ENCODE measurements around the gene DAPK1. TPM values are rescaled to one million over a fixed set of nuclear protein-coding genes. Genes with fewer than 3 reads are reported as not detected.

DAPK1 gene
- polyA plus RNA-seq, 1 of the 3 experiments (the other 2 are of a cell fraction): 0.61 TPM

DNA sequence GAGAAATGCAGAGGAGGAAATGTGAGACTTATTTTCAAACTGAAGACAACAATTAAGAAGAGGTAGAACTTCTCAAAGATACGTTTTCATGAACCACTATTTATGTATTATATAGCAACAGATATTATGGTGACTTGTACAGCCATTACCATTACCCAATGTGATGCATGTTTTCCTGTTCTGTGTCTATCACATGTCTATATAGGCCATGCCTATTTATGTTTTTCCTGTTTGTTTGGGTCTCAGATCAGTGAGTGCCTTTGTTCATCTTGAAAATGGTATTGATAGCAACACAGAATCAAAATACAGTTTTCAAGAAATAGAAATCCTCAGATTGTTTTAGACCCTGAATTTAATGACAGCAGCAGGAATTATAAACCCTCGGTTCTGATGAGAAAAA lies 44.0 kb downstream of the DAPK1 start:
- 52% methylated on average over 2 of the region's 2 CpGs for WGBS (ENCODE audit: low lambda C conversion rate)

DNA sequence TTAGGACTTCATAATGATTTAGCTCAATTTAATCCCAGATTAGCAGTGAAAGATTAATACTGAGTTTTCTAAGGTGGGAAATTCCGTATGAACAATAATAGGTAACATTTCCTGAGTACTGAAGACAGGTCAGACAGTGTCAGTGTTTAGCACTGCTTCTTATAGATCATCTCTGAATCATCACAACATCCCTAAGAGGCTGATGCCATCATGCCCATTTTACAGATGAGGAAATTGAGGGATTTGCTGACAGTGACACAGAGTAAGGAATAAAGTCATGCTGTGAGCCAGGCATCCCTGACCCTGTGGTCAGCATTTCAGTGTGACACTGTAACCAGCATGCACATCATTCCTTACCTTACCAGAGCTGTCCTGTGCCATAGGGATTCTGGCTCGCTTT lies 44.5 kb downstream of the DAPK1 start:
- ChIA-PET CTCF (interaction anchor here (1.0 kb wide), 1 partner anchor 44 kb away, joined by 3 read pairs; the partner anchor contains the start of gene DAPK1), POLR2A (no interaction called here)
- WGBS (ENCODE audit: low lambda C conversion rate): 19% methylated on average over 2 of the region's 2 CpGs
- H3K27me3 ChIP-seq (ENCODE audit: insufficient read depth): no peaks in the 10 kb centered on the region
- H3K36me3 ChIP-seq (replicated peaks in 1 of 2; ENCODE audit: control insufficient read depth in 1 of 2, insufficient read depth in 2 of 2, low read length in 1 of 2): no peaks in the 10 kb centered on the region
- no peak for TF ChIP-seq EZH2phosphoT487 (IDR thresholded peaks at IDR 0.05; ENCODE audit: borderline replicate concordance, low read depth)
- TF ChIP-seq, protein P1, sequence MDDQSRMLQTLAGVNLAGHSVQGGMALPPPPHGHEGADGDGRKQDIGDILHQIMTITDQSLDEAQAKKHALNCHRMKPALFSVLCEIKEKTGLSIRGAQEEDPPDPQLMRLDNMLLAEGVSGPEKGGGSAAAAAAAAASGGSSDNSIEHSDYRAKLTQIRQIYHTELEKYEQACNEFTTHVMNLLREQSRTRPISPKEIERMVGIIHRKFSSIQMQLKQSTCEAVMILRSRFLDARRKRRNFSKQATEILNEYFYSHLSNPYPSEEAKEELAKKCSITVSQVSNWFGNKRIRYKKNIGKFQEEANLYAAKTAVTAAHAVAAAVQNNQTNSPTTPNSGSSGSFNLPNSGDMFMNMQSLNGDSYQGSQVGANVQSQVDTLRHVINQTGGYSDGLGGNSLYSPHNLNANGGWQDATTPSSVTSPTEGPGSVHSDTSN (IDR thresholded peaks at IDR 0.05): no peak
- no peak for TF ChIP-seq RCOR1 (IDR thresholded peaks at IDR 0.05; ENCODE audit: low read length)
- H3K4me2 ChIP-seq: no peak overlapping the region
- H3K9me2 ChIP-seq: no peaks in the 10 kb centered on the region
- no peak for DNase-seq
- no peak overlapping the region for H3K9ac ChIP-seq
- H3K4me1 ChIP-seq (ENCODE audit: control insufficient read depth in 1 of 2, insufficient read depth in 2 of 2, low read depth in 1 of 2, low read length in 1 of 2): peaks cover 6 to 13% of the 10 kb centered on the region in 2 experiments; a peak in 3 of 4 replicates
- H3K79me2 ChIP-seq (ENCODE audit: insufficient read depth): no peaks in the 10 kb centered on the region
- no peak overlapping the region for H2AFZ ChIP-seq (ENCODE audit: low read depth)
- H4K20me1 ChIP-seq (ENCODE audit: insufficient read depth): no peaks in the 10 kb centered on the region
- no peak overlapping the region for H3K27ac ChIP-seq (ENCODE audit: low read depth in 2 of 2, low read length in 1 of 2)
- no peaks in the 10 kb centered on the region for H3F3A ChIP-seq (replicated peaks; ENCODE audit: insufficient read depth)
- no peak overlapping the region for H3K4me3 ChIP-seq (ENCODE audit: low read depth in 2 of 2, low read length in 1 of 2)
- no peaks in the 10 kb centered on the region for H3K9me3 ChIP-seq

More for the DNA sequence above, 44.0 kb downstream of the DAPK1 start:
- no peaks in the 10 kb centered on the region for H3K9me2 ChIP-seq
- no peak overlapping the region for H3K4me2 ChIP-seq
- no peak overlapping the region for H3K9ac ChIP-seq
- ChIA-PET POLR2A (no interaction called here), CTCF (interaction anchor here (1.0 kb wide), 1 partner anchor 44 kb away, joined by 3 read pairs; the partner anchor contains the start of gene DAPK1)
- H3K36me3 ChIP-seq (replicated peaks in 1 of 2; ENCODE audit: control insufficient read depth in 1 of 2, insufficient read depth in 2 of 2, low read length in 1 of 2): no peaks in the 10 kb centered on the region
- no peaks in the 10 kb centered on the region for H3K79me2 ChIP-seq (ENCODE audit: insufficient read depth)
- no peak overlapping the region for H2AFZ ChIP-seq (ENCODE audit: low read depth)
- TF ChIP-seq FOSL2 (IDR thresholded peaks at IDR 0.05; ENCODE audit: borderline replicate concordance, low read depth) (no peak), POLR2AphosphoS5 (IDR thresholded peaks at IDR 0.05; ENCODE audit: low read depth, low read length) (no peak), YY1 (IDR thresholded peaks at IDR 0.05; ENCODE audit: low read depth) (no peak), EZH2phosphoT487 (IDR thresholded peaks at IDR 0.05; ENCODE audit: borderline replicate concordance, low read depth) (no peak), FOXM1 (IDR thresholded peaks at IDR 0.05; ENCODE audit: low read depth) (no peak), CHD2 (IDR thresholded peaks at IDR 0.05; ENCODE audit: low read length, partially characterized antibody) (no peak), NRF1 (IDR thresholded peaks at IDR 0.05; ENCODE audit: low read depth, low read length) (no peak), TAF1 (IDR thresholded peaks at IDR 0.05; ENCODE audit: borderline replicate concordance, low read depth, low read length) (no peak)
- H3K27ac ChIP-seq (ENCODE audit: low read depth in 2 of 2, low read length in 1 of 2): no peak overlapping the region
- no peaks in the 10 kb centered on the region for H3F3A ChIP-seq (replicated peaks; ENCODE audit: insufficient read depth)
- no peaks in the 10 kb centered on the region for H3K27me3 ChIP-seq (ENCODE audit: insufficient read depth)
- no peak for DNase-seq
- peaks cover 6 to 13% of the 10 kb centered on the region in 2 experiments; a peak in 3 of 4 replicates for H3K4me1 ChIP-seq (ENCODE audit: control insufficient read depth in 1 of 2, insufficient read depth in 2 of 2, low read depth in 1 of 2, low read length in 1 of 2)
- H4K20me1 ChIP-seq (ENCODE audit: insufficient read depth): no peaks in the 10 kb centered on the region
- H3K4me3 ChIP-seq (ENCODE audit: low read depth in 2 of 2, low read length in 1 of 2): no peak overlapping the region
- H3K9me3 ChIP-seq: no peaks in the 10 kb centered on the region

DNA sequence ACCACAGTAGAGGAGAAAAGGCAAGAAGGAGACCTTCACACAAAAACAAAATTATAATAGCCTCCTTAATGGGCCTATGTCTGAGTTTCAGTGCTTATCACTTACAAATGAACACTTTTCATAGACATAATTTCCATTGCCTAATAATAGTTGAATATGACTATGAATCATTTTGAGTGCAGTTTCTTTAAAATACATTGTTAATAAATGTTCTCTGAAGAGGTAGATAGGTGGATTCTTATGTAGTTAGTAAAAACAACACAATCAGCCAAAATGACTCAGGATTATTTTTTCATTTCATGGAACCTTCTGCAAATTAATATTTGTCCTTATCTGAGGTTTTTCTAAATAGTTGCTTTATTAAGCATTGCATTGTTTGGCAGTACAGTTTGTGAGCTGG lies 45.6 kb downstream of the DAPK1 start:
- no peaks in the 10 kb centered on the region for H3K27me3 ChIP-seq (ENCODE audit: insufficient read depth)
- no peaks in the 10 kb centered on the region for H3K79me2 ChIP-seq (ENCODE audit: insufficient read depth)
- no peaks in the 10 kb centered on the region for H3K36me3 ChIP-seq (replicated peaks in 1 of 2; ENCODE audit: control insufficient read depth in 1 of 2, insufficient read depth in 2 of 2, low read length in 1 of 2)
- no peaks in the 10 kb centered on the region for H4K20me1 ChIP-seq (ENCODE audit: insufficient read depth)
- TF ChIP-seq TAF1 (IDR thresholded peaks at IDR 0.05; ENCODE audit: borderline replicate concordance, low read depth, low read length) (no peak), FOXM1 (IDR thresholded peaks at IDR 0.05; ENCODE audit: low read depth) (no peak), RXRA (IDR thresholded peaks at IDR 0.05; ENCODE audit: borderline replicate concordance, low read depth) (no peak), SIN3A (IDR thresholded peaks at IDR 0.05; ENCODE audit: borderline replicate concordance, low read depth, low read length) (no peak), POLR2AphosphoS5 (IDR thresholded peaks at IDR 0.05; ENCODE audit: low read depth, low read length) (no peak), MEF2A (IDR thresholded peaks at IDR 0.05; ENCODE audit: borderline replicate concordance, low read depth) (no peak), EZH2phosphoT487 (IDR thresholded peaks at IDR 0.05; ENCODE audit: borderline replicate concordance, low read depth) (no peak)
- POLR2A ChIA-PET: no interaction called here
- no peak overlapping the region for H3K4me2 ChIP-seq
- H3K9me3 ChIP-seq: no peaks in the 10 kb centered on the region
- H3K4me3 ChIP-seq (ENCODE audit: low read depth in 2 of 2, low read length in 1 of 2): no peak overlapping the region
- no peak overlapping the region for H3K27ac ChIP-seq (ENCODE audit: low read depth in 2 of 2, low read length in 1 of 2)
- H2AFZ ChIP-seq (ENCODE audit: low read depth): no peak overlapping the region
- no peaks in the 10 kb centered on the region for H3F3A ChIP-seq (replicated peaks; ENCODE audit: insufficient read depth)
- H3K9ac ChIP-seq: no peak overlapping the region
- peaks cover 5 to 13% of the 10 kb centered on the region in 2 experiments; a peak in 2 of 4 replicates for H3K4me1 ChIP-seq (ENCODE audit: control insufficient read depth in 1 of 2, insufficient read depth in 2 of 2, low read depth in 1 of 2, low read length in 1 of 2)
- no peak for DNase-seq
- H3K9me2 ChIP-seq: no peaks in the 10 kb centered on the region
- CTCF ChIA-PET: interaction anchor here (1.1 kb wide), 1 partner anchor 8 kb away, joined by 3 read pairs; no protein-coding TSS in a partner anchor

Data from SK-N-SH (cell line).